Glutamatergic neuron (in vitro differentiated cells): ENCODE measurements around the gene MNAT1. TPM values are rescaled to one million over a fixed set of nuclear protein-coding genes. Genes with fewer than 3 reads are reported as not detected.

Source experiments
- DNase-seq: peaks from one replicate; pipeline ENCODE4 v3.0.0; 2022
- H3K27ac Mint-ChIP-seq: one replicate; pipeline ENCODE4 v1.8.0; 2020; ENCODE audit warnings: mild to moderate bottlenecking, mixed read lengths, inconsistent platforms; ENCODE audit not compliant: unreplicated experiment
- H3K27me3 Mint-ChIP-seq: one replicate; pipeline ENCODE4 v1.8.0; 2020; ENCODE audit warnings: mild to moderate bottlenecking, moderate library complexity, mixed read lengths, inconsistent platforms; ENCODE audit not compliant: unreplicated experiment
- H3K36me3 Mint-ChIP-seq: one replicate; pipeline ENCODE4 v1.8.0; 2020; ENCODE audit warnings: mild to moderate bottlenecking, mixed read lengths, inconsistent platforms; ENCODE audit not compliant: unreplicated experiment
- H3K4me1 Mint-ChIP-seq: one replicate; pipeline ENCODE4 v1.8.0; 2020; ENCODE audit warnings: mild to moderate bottlenecking, low read depth, mixed read lengths, inconsistent platforms; ENCODE audit not compliant: unreplicated experiment
- H3K4me3 Mint-ChIP-seq: one replicate; pipeline ENCODE4 v1.8.0; 2020; ENCODE audit warnings: mild to moderate bottlenecking, mixed read lengths, inconsistent platforms; ENCODE audit not compliant: unreplicated experiment
- H3K9me3 Mint-ChIP-seq: one replicate; pipeline ENCODE4 v1.8.0; 2020; ENCODE audit warnings: mild to moderate bottlenecking, moderate library complexity, mixed read lengths, inconsistent platforms; ENCODE audit not compliant: unreplicated experiment
- CTCF ChIP-seq: fragments of 200-600 bp; sonication (generic); IDR thresholded peaks from one replicate; pipeline ENCODE4 v1.5.0; 2021; ENCODE audit not compliant: partially characterized antibody, unreplicated experiment
- total RNA-seq: library from RNA; stranded (reverse); fragmentation: NEBNext Ultra II Directional; extraction: Animal tissue kit (Norgen Biotek cat#: 25700); gene quantifications from one replicate; pipeline ENCODE4 v1.2.1, GENCODE V29; 2021; ENCODE audit not compliant: unreplicated experiment

MNAT1 gene
- total RNA-seq, 1 donor from 2014 or later: 45.2 TPM

GRCh38 chr14:60972295-60972694 lies 237.7 kb downstream of the MNAT1 start:
- no peak overlapping the region for H3K27ac Mint-ChIP-seq
- no peaks in the 10 kb centered on the region for H3K4me1 Mint-ChIP-seq
- no peaks in the 10 kb centered on the region for H3K27me3 Mint-ChIP-seq
- no peaks in the 10 kb centered on the region for H3K9me3 Mint-ChIP-seq
- no peak for TF ChIP-seq CTCF
- no peak overlapping the region for H3K4me3 Mint-ChIP-seq
- no peaks in the 10 kb centered on the region for H3K36me3 Mint-ChIP-seq
- no peak for DNase-seq

- H3K4me3 Mint-ChIP-seq: no peak overlapping the region
- no peaks in the 10 kb centered on the region for H3K36me3 Mint-ChIP-seq
- TF ChIP-seq CTCF: no peak
These were observed 238.5 kb downstream of the MNAT1 start for GRCh38 chr14:60973070-60973469.

GRCh38 chr14:60974090-60974651 lies 239.6 kb downstream of the MNAT1 start:
- Mint-ChIP-seq H3K4me1 (peaks cover 10% of the 10 kb centered on the region), H3K9me3 (no peaks in the 10 kb centered on the region), H3K27ac (no peak overlapping the region), H3K36me3 (no peaks in the 10 kb centered on the region), H3K4me3 (no peak overlapping the region), H3K27me3 (no peaks in the 10 kb centered on the region)
- no peak for TF ChIP-seq CTCF
- no peak for DNase-seq

More at GRCh38 chr14:60973070-60973469, 238.5 kb downstream of the MNAT1 start:
- no peak for DNase-seq
- peaks cover 5% of the 10 kb centered on the region for H3K4me1 Mint-ChIP-seq
- no peak overlapping the region for H3K27ac Mint-ChIP-seq
- H3K27me3 Mint-ChIP-seq: no peaks in the 10 kb centered on the region
- no peaks in the 10 kb centered on the region for H3K9me3 Mint-ChIP-seq

- H3K27ac Mint-ChIP-seq: no peak overlapping the region
- no peaks in the 10 kb centered on the region for H3K27me3 Mint-ChIP-seq
- no peak for TF ChIP-seq CTCF
- H3K36me3 Mint-ChIP-seq: no peaks in the 10 kb centered on the region
- DNase-seq: no peak
- no peaks in the 10 kb centered on the region for H3K9me3 Mint-ChIP-seq
- peaks cover 14% of the 10 kb centered on the region for H3K4me1 Mint-ChIP-seq
- no peak overlapping the region for H3K4me3 Mint-ChIP-seq
These were observed 241.0 kb downstream of the MNAT1 start for GRCh38 chr14:60975551-60975950.

GRCh38 chr14:60977847-60978246 lies 243.3 kb downstream of the MNAT1 start:
- peak overlapping the region; percentile 76 for H3K4me3 Mint-ChIP-seq
- H3K4me1 Mint-ChIP-seq: peaks cover 14% of the 10 kb centered on the region
- no peak for DNase-seq
- H3K36me3 Mint-ChIP-seq: no peaks in the 10 kb centered on the region
- no peaks in the 10 kb centered on the region for H3K9me3 Mint-ChIP-seq
- no peaks in the 10 kb centered on the region for H3K27me3 Mint-ChIP-seq
- H3K27ac Mint-ChIP-seq: no peak overlapping the region
- no peak for TF ChIP-seq CTCF
